Thoracic aorta (tissue), 2 donors: ENCODE results near the gene PITPNM3. TPM values are rescaled to one million over a fixed set of nuclear protein-coding genes. Genes with fewer than 3 reads are reported as not detected.

Source experiments
- ATAC-seq: fragments of 150-250 bp; one replicate; pipeline ENCODE4 v1.8.0; 2017; ENCODE audit warnings: low read depth; ENCODE audit not compliant: insufficient number of reproducible peaks, low FRiP score
- DNase-seq: peaks from one replicate; pipeline ENCODE4 v3.0.0-alpha.2; 2020; ENCODE audit warnings: low spot score
- H3K27ac ChIP-seq, 2 donors: fragments of 200-600 bp; sonication (generic); 1 replicate in 1 of 2; 2 replicates in 1 of 2; pipeline ENCODE4 v1.5.1; 2016; ENCODE audit warnings: mild to moderate bottlenecking in 2 of 2, moderate library complexity in 2 of 2
- H3K27me3 ChIP-seq: fragments of 200-600 bp; sonication (generic); replicated peaks from 2 replicates; pipeline ENCODE4 v1.6.0; 2016; ENCODE audit warnings: mild to moderate bottlenecking; ENCODE audit not compliant: insufficient read depth
- H3K36me3 ChIP-seq: fragments of 200-600 bp; sonication (generic); one replicate; pipeline ENCODE4 v1.5.1; 2016
- H3K4me1 ChIP-seq, 2 donors: fragments of 200-600 bp; sonication (generic); 1 replicate in 1 of 2; 2 replicates in 1 of 2; pipeline versions ENCODE4 v1.5.1 to v1.6.0; 2016; ENCODE audit warnings: low read depth in 2 of 2, mild to moderate bottlenecking in 1 of 2; ENCODE audit not compliant: control insufficient read depth in 1 of 2
- H3K4me3 ChIP-seq: fragments of 200-600 bp; sonication (generic); 2 replicates; pipeline ENCODE4 v1.5.1; 2016; ENCODE audit warnings: mild to moderate bottlenecking
- H3K9me3 ChIP-seq: fragments of 200-600 bp; sonication (generic); 2 replicates; pipeline ENCODE4 v1.5.1; 2016
- CTCF ChIP-seq: fragments of 200-600 bp; sonication (generic); IDR thresholded peaks from one replicate; pipeline ENCODE4 v1.5.1; 2019; ENCODE audit warnings: antibody characterized with exemption
- total RNA-seq, 2 donors: library from RNA; depleted of rRNA; stranded (reverse); fragments of >200 nt; gene quantifications; one replicate each; pipeline versions ENCODE4 v1.1.0 to v1.2.3, GENCODE V29; 2016

Gene PITPNM3
- total RNA-seq, 2 donors from 2014 or later = 1.8 to 3.1 TPM

- Histone ChIP-seq H3K4me3 (no peak overlapping the region), H3K36me3 (no peaks in the 10 kb centered on the region), H3K4me1 (no peaks in the 10 kb centered on the region), H3K27ac (no peak overlapping the region), H3K9me3 (no peaks in the 10 kb centered on the region), H3K27me3 (no peaks in the 10 kb centered on the region)
- no peak for DNase-seq
- no peak for TF ChIP-seq CTCF
- ATAC-seq = no peak
These were observed 63.3 kb downstream of the PITPNM3 start for GRCh38 chr17:6492892-6493674.

- TF ChIP-seq CTCF = no peak
These were observed 65.2 kb downstream of the PITPNM3 start for GRCh38 chr17:6491071-6491700.

GRCh38 chr17:6489016-6489550, 67.3 kb downstream of the PITPNM3 start:
- Histone ChIP-seq H3K9me3 (no peaks in the 10 kb centered on the region), H3K4me3 (no peak overlapping the region), H3K27me3 (no peaks in the 10 kb centered on the region), H3K4me1 (no peaks in the 10 kb centered on the region), H3K36me3 (no peaks in the 10 kb centered on the region), H3K27ac (no peak overlapping the region)
- DNase-seq = no peak
- TF ChIP-seq CTCF = no peak
- ATAC-seq = no peak

More at GRCh38 chr17:6491071-6491700, 65.2 kb downstream of the PITPNM3 start:
- Histone ChIP-seq H3K36me3 (no peaks in the 10 kb centered on the region), H3K27ac (no peak overlapping the region), H3K9me3 (no peaks in the 10 kb centered on the region), H3K27me3 (no peaks in the 10 kb centered on the region), H3K4me1 (no peaks in the 10 kb centered on the region), H3K4me3 (no peak overlapping the region)
- no peak for ATAC-seq
- no peak for DNase-seq

- H3K9me3 ChIP-seq = no peaks in the 10 kb centered on the region
- ATAC-seq (no peak), DNase-seq (no peak)
- H3K27me3 ChIP-seq = no peaks in the 10 kb centered on the region
- no peaks in the 10 kb centered on the region for H3K36me3 ChIP-seq
- no peaks in the 10 kb centered on the region for H3K4me1 ChIP-seq
- no peak for TF ChIP-seq CTCF
- no peak overlapping the region for H3K27ac ChIP-seq
- H3K4me3 ChIP-seq = no peak overlapping the region
These were observed 68.3 kb downstream of the PITPNM3 start for GRCh38 chr17:6488008-6488539.
